Neuron (in vitro differentiated cells): Measurements from ENCODE around the gene LFNG.

Experiments used
- H2AFZ ChIP-seq: one replicate; pipeline ENCODE4 v1.6.1; 2013; ENCODE audit warnings: low read depth, mild to moderate bottlenecking, inconsistent platforms, low read length, moderate library complexity
- H3K27me3 ChIP-seq: one replicate; pipeline ENCODE4 v1.6.1; 2013; ENCODE audit warnings: low read length; ENCODE audit not compliant: insufficient read depth
- H3K36me3 ChIP-seq: one replicate; pipeline ENCODE4 v1.6.1; 2013; ENCODE audit warnings: low read length; ENCODE audit not compliant: insufficient read depth
- H3K4me1 ChIP-seq: one replicate; pipeline ENCODE4 v1.6.1; 2013; ENCODE audit warnings: low read length; ENCODE audit not compliant: insufficient read depth
- H3K4me3 ChIP-seq: 2 replicates; pipeline ENCODE4 v1.5.1; 2013; ENCODE audit warnings: mild to moderate bottlenecking, low read length, moderate library complexity
- H3K9me3 ChIP-seq: one replicate; pipeline ENCODE4 v1.6.1; 2013; ENCODE audit warnings: low read length

Gene LFNG, protein sequence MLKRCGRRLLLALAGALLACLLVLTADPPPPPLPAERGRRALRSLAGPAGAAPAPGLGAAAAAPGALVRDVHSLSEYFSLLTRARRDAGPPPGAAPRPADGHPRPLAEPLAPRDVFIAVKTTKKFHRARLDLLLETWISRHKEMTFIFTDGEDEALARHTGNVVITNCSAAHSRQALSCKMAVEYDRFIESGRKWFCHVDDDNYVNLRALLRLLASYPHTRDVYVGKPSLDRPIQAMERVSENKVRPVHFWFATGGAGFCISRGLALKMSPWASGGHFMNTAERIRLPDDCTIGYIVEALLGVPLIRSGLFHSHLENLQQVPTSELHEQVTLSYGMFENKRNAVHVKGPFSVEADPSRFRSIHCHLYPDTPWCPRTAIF

GRCh38 chr7:2519119-2519930, at the start of gene LFNG:
TSS of gene LFNG (plus strand) at chr7:2519774. CDS start at chr7:2519862, 88 bp downstream.
- Histone ChIP-seq H3K4me1 (peaks cover 63% of the 10 kb centered on the region), H2AFZ (peak within 1 kb of the TSS; percentile 29), H3K27me3 (no peaks in the 10 kb centered on the region), H3K4me3 (peak within 1 kb of the TSS; percentile 70), H3K36me3 (no peaks in the 10 kb centered on the region), H3K9me3 (no peaks in the 10 kb centered on the region)

GRCh38 chr7:2470204-2471021, 49.2 kb upstream of the LFNG start:
- Histone ChIP-seq H3K4me1 (peaks cover 27% of the 10 kb centered on the region), H2AFZ (no peak overlapping the region)

DNA sequence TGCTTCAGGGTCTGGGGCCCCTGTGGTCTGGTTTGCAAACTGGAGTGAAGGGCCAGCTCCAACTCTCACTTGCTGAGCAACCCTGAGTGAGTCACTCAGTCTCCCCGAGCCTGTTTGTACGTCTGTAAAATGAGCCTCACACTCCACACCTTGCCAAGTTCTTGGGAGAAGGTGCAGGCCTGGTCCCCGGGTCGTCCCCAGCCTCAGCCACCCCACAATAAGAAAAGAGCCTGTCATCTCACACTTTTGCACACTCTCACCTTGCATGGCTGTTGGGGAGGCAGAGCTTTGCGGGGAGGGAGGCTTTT, 48.6 kb upstream of the LFNG start:
- H3K36me3 ChIP-seq, result no peaks in the 10 kb centered on the region
- no peak overlapping the region for H2AFZ ChIP-seq
- no peak overlapping the region for H3K4me3 ChIP-seq
- no peaks in the 10 kb centered on the region for H3K27me3 ChIP-seq
- H3K9me3 ChIP-seq, result no peaks in the 10 kb centered on the region
- peaks cover 22% of the 10 kb centered on the region for H3K4me1 ChIP-seq

More at GRCh38 chr7:2470204-2471021, 49.2 kb upstream of the LFNG start:
- H3K36me3 ChIP-seq, result no peaks in the 10 kb centered on the region
- no peak overlapping the region for H3K4me3 ChIP-seq
- H3K9me3 ChIP-seq, result no peaks in the 10 kb centered on the region
- H3K27me3 ChIP-seq, result no peaks in the 10 kb centered on the region

DNA sequence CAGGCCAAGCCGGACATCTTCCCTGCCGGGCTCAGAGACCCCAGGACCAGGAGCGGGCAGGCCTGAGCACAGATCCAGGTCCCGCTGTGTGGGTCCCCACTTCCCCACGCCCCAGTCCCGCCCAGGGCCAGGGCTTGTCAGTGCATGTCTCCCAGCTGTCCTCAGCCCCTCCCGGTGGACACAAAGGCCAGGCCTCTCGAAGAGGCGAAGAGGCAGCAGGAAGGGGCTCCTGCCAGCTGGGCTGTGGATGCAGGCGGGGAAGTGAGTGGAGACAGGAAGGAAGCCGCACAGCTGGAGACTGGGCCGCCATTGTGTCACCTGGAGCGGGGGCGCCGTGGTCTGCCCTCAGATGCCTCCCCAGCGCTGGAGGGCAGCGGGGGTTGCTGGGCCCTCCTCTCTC, 48.2 kb upstream of the LFNG start:
- Histone ChIP-seq H3K4me3 (no peak overlapping the region), H3K27me3 (no peaks in the 10 kb centered on the region), H3K4me1 (peaks cover 20% of the 10 kb centered on the region)

DNA sequence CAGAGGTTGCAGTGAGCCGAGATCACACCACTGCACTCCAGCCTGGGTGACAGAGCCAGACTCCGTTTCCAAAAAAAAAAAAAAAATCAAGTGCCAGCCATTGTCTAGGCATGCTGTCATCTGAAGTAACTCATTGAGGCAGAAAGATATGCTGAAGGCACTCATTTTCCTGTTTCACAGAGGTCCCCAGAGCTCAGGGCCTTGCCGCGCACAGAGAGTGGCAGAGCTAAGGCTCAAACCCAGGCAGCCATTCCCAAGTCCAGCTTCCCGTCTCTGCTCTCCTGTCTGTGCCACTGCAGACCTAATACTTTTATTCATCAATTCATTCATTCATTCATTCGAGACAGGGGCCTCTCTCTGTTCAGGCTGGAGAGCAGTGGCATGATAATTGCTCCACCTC, 46.8 kb upstream of the LFNG start:
- Histone ChIP-seq H3K27me3 (no peaks in the 10 kb centered on the region), H2AFZ (no peak overlapping the region), H3K4me1 (peaks cover 33% of the 10 kb centered on the region), H3K4me3 (no peak overlapping the region), H3K36me3 (no peaks in the 10 kb centered on the region), H3K9me3 (no peaks in the 10 kb centered on the region)

More for the DNA sequence above, 48.2 kb upstream of the LFNG start:
- no peak overlapping the region for H2AFZ ChIP-seq
- no peaks in the 10 kb centered on the region for H3K9me3 ChIP-seq
- H3K36me3 ChIP-seq, result no peaks in the 10 kb centered on the region

- no peaks in the 10 kb centered on the region for H3K36me3 ChIP-seq
- no peak overlapping the region for H3K4me3 ChIP-seq
- no peaks in the 10 kb centered on the region for H3K27me3 ChIP-seq
- H2AFZ ChIP-seq, result no peak overlapping the region
- H3K4me1 ChIP-seq, result peaks cover 42% of the 10 kb centered on the region
- H3K9me3 ChIP-seq, result no peaks in the 10 kb centered on the region
These were observed 45.9 kb upstream of the LFNG start for GRCh38 chr7:2473496-2474180.

DNA sequence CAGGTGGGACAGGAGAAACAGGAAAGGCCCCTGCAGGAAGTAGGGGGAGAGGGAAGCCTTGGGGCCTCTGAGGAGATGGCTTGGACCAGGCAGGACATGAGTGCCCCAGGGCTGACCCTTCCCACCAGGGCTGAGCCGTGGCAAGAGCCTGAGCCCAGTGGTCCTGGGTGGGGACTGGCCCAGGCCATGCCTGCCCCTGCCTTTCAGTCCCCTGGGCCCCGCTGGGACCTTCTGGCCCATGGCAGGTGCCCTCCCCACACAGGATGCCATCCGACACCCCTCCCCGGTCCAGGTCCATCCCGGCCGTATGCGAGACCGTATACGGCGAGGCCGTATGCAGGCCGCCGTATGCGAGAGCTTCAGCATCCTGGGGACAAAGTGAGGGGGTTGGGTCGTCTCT, 45.4 kb upstream of the LFNG start:
- Histone ChIP-seq H3K4me1 (peaks cover 46% of the 10 kb centered on the region), H3K36me3 (no peaks in the 10 kb centered on the region), H2AFZ (no peak overlapping the region), H3K4me3 (no peak overlapping the region), H3K27me3 (no peaks in the 10 kb centered on the region), H3K9me3 (no peaks in the 10 kb centered on the region)

GRCh38 chr7:2474813-2475677, 44.5 kb upstream of the LFNG start:
- Histone ChIP-seq H3K4me3 (no peak overlapping the region), H3K27me3 (no peaks in the 10 kb centered on the region), H3K9me3 (no peaks in the 10 kb centered on the region), H3K4me1 (peaks cover 50% of the 10 kb centered on the region), H3K36me3 (no peaks in the 10 kb centered on the region), H2AFZ (no peak overlapping the region)

- Histone ChIP-seq H3K4me1 (peaks cover 47% of the 10 kb centered on the region), H3K36me3 (no peaks in the 10 kb centered on the region), H2AFZ (no peak overlapping the region), H3K9me3 (no peaks in the 10 kb centered on the region), H3K4me3 (no peak overlapping the region), H3K27me3 (no peaks in the 10 kb centered on the region)
These were observed 43.9 kb upstream of the LFNG start for GRCh38 chr7:2475678-2476015.

- H2AFZ ChIP-seq, result no peak within 1 kb of the TSS
- H3K4me1 ChIP-seq, result peaks cover 42% of the 10 kb centered on the region
- H3K36me3 ChIP-seq, result no peaks in the 10 kb centered on the region
- no peaks in the 10 kb centered on the region for H3K9me3 ChIP-seq
- H3K27me3 ChIP-seq, result no peaks in the 10 kb centered on the region
- H3K4me3 ChIP-seq, result no peak within 1 kb of the TSS
These were observed 43.3 kb upstream of the LFNG start, which contains the start of gene GRIFIN for GRCh38 chr7:2476298-2476697. TSS of gene GRIFIN (minus strand) at chr7:2476398. CDS start at chr7:2476383, 15 bp downstream.

DNA sequence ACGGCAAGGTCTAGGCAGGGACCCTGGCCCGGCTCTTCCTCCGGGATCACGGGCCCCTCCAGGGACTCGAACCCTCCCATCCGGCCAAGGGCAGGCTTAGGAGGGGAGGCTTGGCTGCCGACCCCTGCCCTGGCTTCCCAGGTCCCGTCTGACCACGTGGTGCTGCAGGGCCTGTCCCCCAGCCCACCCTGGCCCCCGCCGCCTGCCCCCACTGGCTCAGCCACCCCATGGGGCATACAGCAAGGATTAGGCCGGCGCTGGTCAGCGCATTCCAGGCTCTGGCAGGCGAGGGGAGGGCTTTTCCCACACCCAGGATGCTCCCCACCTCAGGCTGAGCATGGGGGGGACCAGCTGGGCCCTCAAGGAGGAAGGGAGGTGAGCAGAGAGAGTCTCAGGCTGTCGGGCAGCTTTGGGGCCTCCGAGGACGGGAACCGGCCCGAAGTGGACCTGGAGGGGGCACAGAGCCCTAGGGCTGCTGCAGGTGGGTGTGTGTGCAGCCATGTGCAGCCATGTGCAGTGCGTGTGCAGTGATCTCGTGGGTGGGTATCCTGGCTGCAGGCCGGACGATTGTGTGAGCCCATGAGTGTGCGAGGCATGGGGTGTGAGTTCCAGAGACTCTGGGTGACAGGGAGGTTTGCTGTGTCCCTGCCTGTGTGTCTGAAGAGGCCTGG, 42.7 kb upstream of the LFNG start:
- no peaks in the 10 kb centered on the region for H3K27me3 ChIP-seq
- H3K4me3 ChIP-seq, result no peak overlapping the region
- no peak overlapping the region for H2AFZ ChIP-seq
- H3K36me3 ChIP-seq, result no peaks in the 10 kb centered on the region
- peaks cover 37% of the 10 kb centered on the region for H3K4me1 ChIP-seq
- H3K9me3 ChIP-seq, result no peaks in the 10 kb centered on the region
